HepG2 (cell line): ENCODE data around the gene EED. TPM values are rescaled to one million over a fixed set of nuclear protein-coding genes. Genes with fewer than 3 reads are reported as not detected.

Source experiments
- DR1 ChIP-seq: sonication (generic); formaldehyde crosslinking; IDR thresholded peaks from 2 replicates; pipeline ENCODE4 v1.8.0; 2021; ENCODE audit warnings: mild to moderate bottlenecking, missing genetic modification reagents, inconsistent platforms
- REST ChIP-seq, 2 experiments: IDR thresholded peaks; 2 replicates each; pipeline ENCODE4 v1.6.1; 2011 to 2012; ENCODE audit warnings: low read length in 2 of 2, borderline replicate concordance in 1 of 2, low read depth in 1 of 2, mild to moderate bottlenecking in 1 of 2, moderate library complexity in 1 of 2
- RNF2 ChIP-seq: fragments of 450-650 bp; conservative IDR thresholded peaks from 2 replicates; pipeline ENCODE4 v1.6.1; 2016; ENCODE audit warnings: low read depth
- SMC3 ChIP-seq: IDR thresholded peaks from 2 replicates; pipeline ENCODE4 v1.6.1; 2011; ENCODE audit warnings: low read length, improper control_type of control experiment
- SOX5 ChIP-seq: IDR thresholded peaks from 2 replicates; pipeline ENCODE4 v1.6.1; 2016; ENCODE audit warnings: borderline replicate concordance
- XBP1 ChIP-seq: sonication (generic); formaldehyde crosslinking; IDR thresholded peaks from 2 replicates; pipeline ENCODE4 v1.5.0; 2020; ENCODE audit warnings: missing genetic modification reagents
- ZNF274 ChIP-seq: sonication (generic); formaldehyde crosslinking; IDR thresholded peaks from 2 replicates; pipeline ENCODE4 v1.5.1; 2020; ENCODE audit warnings: mild to moderate bottlenecking, missing genetic modification reagents
- ZNF281 ChIP-seq: sonication (generic); formaldehyde crosslinking; IDR thresholded peaks from 2 replicates; pipeline ENCODE4 v1.4.0; 2020; ENCODE audit warnings: missing genetic modification reagents, borderline replicate concordance
- ZNF335 ChIP-seq: sonication (generic); formaldehyde crosslinking; IDR thresholded peaks from 2 replicates; pipeline ENCODE4 v1.4.0; 2020; ENCODE audit warnings: missing genetic modification reagents
- ZNF44 ChIP-seq: sonication (generic); formaldehyde crosslinking; IDR thresholded peaks from 2 replicates; pipeline ENCODE4 v1.5.1; 2020; ENCODE audit warnings: mild to moderate bottlenecking, missing genetic modification reagents
- ZNF878 ChIP-seq: sonication (generic); formaldehyde crosslinking; IDR thresholded peaks from 2 replicates; pipeline ENCODE4 v1.8.1; 2023; ENCODE audit warnings: mild to moderate bottlenecking, missing genetic modification reagents, moderate library complexity
- ZSCAN12 ChIP-seq: sonication (generic); formaldehyde crosslinking; IDR thresholded peaks from 2 replicates; pipeline ENCODE4 v1.9.0; 2021; ENCODE audit warnings: mild to moderate bottlenecking, missing genetic modification reagents
- polyA plus RNA-seq, 8 experiments: library from polyadenylated mRNA; depleted of rRNA in 3 of 8; stranded (reverse) in 7 of 8; unstranded in 1 of 8; fragments of >200 nt; fragmentation: Illumina TruSeq in 4 of 8; extraction: Trizol in 4 of 8; gene quantifications; 2 replicates each; pipeline versions ENCODE4 v1.2.1 to v1.2.3, GENCODE V29; 2011 to 2016; ENCODE audit warnings: low read depth in 4 of 8, missing spikeins in 1 of 8, mixed read lengths in 1 of 8; ENCODE audit not compliant: insufficient read depth in 1 of 8
- total RNA-seq, 5 experiments: library from RNA; depleted of rRNA; stranded (reverse); fragments of >200 nt; fragmentation: Illumina TruSeq; extraction: Trizol; gene quantifications; 2 replicates each; pipeline ENCODE4 v1.2.3, GENCODE V29; 2016; ENCODE audit warnings: low read depth in 1 of 5
- TF ChIP-seq, protein P1 (sequence below): IDR thresholded peaks from 2 replicates; pipeline ENCODE4 v1.6.1; 2016; ENCODE audit warnings: low read depth, control low read depth
- TF ChIP-seq, protein P2 (sequence below): sonication (generic); formaldehyde crosslinking; IDR thresholded peaks from 2 replicates; pipeline ENCODE4 v1.5.1; 2020; ENCODE audit warnings: mild to moderate bottlenecking, missing genetic modification reagents, borderline replicate concordance

Gene EED
- total and polyA plus RNA-seq, 2 of the 13 experiments (the other 11 are each of a cell fraction or from before 2014, with no cell fraction given): 11.0 to 28.4 TPM

- TF ChIP-seq REST (IDR thresholded peaks at IDR 0.05; ENCODE audit: borderline replicate concordance in 1 of 2, low read depth in 1 of 2, low read length in 2 of 2) (no peak), ZNF878 (CRISPR knock-in tag) (no peak; the same call in 1 of the 2 replicates), ZNF274 (CRISPR knock-in tag) (no peak), SOX5 (peak; percentile 96), ZSCAN12 (CRISPR knock-in tag) (no peak), SMC3 (peak; percentile 19; the same call in 1 of the 2 replicates), ZNF44 (CRISPR knock-in tag) (no peak), XBP1 (CRISPR knock-in tag) (no peak), DR1 (CRISPR knock-in tag) (no peak), RNF2 (no peak), ZNF335 (peak; percentile 61; the same call in 1 of the 2 replicates), ZNF281 (CRISPR knock-in tag) (no peak)
- TF ChIP-seq, protein P1, sequence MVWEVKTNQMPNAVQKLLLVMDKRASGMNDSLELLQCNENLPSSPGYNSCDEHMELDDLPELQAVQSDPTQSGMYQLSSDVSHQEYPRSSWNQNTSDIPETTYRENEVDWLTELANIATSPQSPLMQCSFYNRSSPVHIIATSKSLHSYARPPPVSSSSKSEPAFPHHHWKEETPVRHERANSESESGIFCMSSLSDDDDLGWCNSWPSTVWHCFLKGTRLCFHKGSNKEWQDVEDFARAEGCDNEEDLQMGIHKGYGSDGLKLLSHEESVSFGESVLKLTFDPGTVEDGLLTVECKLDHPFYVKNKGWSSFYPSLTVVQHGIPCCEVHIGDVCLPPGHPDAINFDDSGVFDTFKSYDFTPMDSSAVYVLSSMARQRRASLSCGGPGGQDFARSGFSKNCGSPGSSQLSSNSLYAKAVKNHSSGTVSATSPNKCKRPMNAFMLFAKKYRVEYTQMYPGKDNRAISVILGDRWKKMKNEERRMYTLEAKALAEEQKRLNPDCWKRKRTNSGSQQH (CRISPR knock-in tag): no peak
- TF ChIP-seq, protein P2, sequence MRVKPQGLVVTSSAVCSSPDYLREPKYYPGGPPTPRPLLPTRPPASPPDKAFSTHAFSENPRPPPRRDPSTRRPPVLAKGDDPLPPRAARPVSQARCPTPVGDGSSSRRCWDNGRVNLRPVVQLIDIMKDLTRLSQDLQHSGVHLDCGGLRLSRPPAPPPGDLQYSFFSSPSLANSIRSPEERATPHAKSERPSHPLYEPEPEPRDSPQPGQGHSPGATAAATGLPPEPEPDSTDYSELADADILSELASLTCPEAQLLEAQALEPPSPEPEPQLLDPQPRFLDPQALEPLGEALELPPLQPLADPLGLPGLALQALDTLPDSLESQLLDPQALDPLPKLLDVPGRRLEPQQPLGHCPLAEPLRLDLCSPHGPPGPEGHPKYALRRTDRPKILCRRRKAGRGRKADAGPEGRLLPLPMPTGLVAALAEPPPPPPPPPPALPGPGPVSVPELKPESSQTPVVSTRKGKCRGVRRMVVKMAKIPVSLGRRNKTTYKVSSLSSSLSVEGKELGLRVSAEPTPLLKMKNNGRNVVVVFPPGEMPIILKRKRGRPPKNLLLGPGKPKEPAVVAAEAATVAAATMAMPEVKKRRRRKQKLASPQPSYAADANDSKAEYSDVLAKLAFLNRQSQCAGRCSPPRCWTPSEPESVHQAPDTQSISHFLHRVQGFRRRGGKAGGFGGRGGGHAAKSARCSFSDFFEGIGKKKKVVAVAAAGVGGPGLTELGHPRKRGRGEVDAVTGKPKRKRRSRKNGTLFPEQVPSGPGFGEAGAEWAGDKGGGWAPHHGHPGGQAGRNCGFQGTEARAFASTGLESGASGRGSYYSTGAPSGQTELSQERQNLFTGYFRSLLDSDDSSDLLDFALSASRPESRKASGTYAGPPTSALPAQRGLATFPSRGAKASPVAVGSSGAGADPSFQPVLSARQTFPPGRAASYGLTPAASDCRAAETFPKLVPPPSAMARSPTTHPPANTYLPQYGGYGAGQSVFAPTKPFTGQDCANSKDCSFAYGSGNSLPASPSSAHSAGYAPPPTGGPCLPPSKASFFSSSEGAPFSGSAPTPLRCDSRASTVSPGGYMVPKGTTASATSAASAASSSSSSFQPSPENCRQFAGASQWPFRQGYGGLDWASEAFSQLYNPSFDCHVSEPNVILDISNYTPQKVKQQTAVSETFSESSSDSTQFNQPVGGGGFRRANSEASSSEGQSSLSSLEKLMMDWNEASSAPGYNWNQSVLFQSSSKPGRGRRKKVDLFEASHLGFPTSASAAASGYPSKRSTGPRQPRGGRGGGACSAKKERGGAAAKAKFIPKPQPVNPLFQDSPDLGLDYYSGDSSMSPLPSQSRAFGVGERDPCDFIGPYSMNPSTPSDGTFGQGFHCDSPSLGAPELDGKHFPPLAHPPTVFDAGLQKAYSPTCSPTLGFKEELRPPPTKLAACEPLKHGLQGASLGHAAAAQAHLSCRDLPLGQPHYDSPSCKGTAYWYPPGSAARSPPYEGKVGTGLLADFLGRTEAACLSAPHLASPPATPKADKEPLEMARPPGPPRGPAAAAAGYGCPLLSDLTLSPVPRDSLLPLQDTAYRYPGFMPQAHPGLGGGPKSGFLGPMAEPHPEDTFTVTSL (CRISPR knock-in tag): peak; percentile 85; the same call in 1 of the 2 replicates
Measured at GRCh38 chr11:86209806-86210657, 34.5 kb upstream of the EED start (continued).
